Cardiac ventricle fibroblast (primary cell): ENCODE results near the gene DCDC1. TPM values are rescaled to one million over a fixed set of nuclear protein-coding genes. Genes with fewer than 3 reads are reported as not detected.

Experiments used
- total RNA-seq: library from RNA; depleted of rRNA; stranded (reverse); fragments of >200 nt; gene quantifications from 2 replicates; pipeline ENCODE4 v1.2.3, GENCODE V29; 2015

The DCDC1 gene
- under 0.01 TPM in 1 of 2 replicates, not detected in the other for total RNA-seq

GRCh38 chr11:31369348-31370329 is at the start of gene DCDC1, which contains the start of gene DNAJC24:
DCDC1 (minus strand) TSS chr11:31369739; CDS start chr11:31328280, 41,459 bp downstream.
DNAJC24 (plus strand) TSS chr11:31369860; CDS start chr11:31370749, 889 bp downstream.

Other genes with a start within 250 kb of the DCDC1 start
- 7.1 and 10.3 TPM in 2 replicates for gene DNAJC24, start 121 bp upstream of the DCDC1 start, total RNA-seq
- 2.1 and 7.2 TPM in 2 replicates for gene IMMP1L, start 139.9 kb upstream of the DCDC1 start, total RNA-seq
- 12.3 and 12.9 TPM in 2 replicates for gene ELP4, start 140.0 kb upstream of the DCDC1 start, total RNA-seq